ENCODE results near the gene PROC.
A peak's percentile ranks its signal among the peaks of the same experiment; 100 is the strongest.

PROC gene

DNA sequence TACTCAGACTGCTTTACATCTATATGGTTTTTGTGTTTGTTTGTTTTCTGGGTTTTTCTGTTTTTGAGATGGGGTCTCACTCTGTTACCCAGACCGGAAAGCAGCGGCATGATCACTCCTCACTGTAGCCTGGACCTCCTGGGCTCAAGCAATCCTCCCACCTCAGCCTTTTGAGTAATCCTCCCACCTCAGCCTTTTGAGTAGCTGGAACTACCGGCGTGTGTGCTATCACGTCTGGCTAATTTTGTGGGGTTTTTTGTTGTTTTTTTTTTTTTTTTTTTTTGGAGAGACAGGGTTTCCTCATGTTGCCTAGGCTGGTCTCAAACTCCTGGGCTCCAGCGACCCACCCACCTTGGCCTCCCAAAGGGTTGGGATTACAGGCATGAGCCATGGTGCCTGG, 39.5 kb upstream of the PROC start:
- in situ Hi-C loops (cut with HindIII; ENCODE audit: low sequenced_read_pairs): loop anchor here (5.0 kb wide), 1 partner anchor 41 kb away; no protein-coding TSS in a partner anchor
- TF ChIP-seq, protein P1, sequence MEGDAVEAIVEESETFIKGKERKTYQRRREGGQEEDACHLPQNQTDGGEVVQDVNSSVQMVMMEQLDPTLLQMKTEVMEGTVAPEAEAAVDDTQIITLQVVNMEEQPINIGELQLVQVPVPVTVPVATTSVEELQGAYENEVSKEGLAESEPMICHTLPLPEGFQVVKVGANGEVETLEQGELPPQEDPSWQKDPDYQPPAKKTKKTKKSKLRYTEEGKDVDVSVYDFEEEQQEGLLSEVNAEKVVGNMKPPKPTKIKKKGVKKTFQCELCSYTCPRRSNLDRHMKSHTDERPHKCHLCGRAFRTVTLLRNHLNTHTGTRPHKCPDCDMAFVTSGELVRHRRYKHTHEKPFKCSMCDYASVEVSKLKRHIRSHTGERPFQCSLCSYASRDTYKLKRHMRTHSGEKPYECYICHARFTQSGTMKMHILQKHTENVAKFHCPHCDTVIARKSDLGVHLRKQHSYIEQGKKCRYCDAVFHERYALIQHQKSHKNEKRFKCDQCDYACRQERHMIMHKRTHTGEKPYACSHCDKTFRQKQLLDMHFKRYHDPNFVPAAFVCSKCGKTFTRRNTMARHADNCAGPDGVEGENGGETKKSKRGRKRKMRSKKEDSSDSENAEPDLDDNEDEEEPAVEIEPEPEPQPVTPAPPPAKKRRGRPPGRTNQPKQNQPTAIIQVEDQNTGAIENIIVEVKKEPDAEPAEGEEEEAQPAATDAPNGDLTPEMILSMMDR (IDR thresholded peaks at IDR 0.05; ENCODE audit: low read depth, low read length, missing control alignments): no peak
- no peak for DNase-seq (ENCODE audit: low read depth)
- H3K4me3 ChIP-seq (ENCODE audit: low read depth, low read length): no peak overlapping the region

DNA sequence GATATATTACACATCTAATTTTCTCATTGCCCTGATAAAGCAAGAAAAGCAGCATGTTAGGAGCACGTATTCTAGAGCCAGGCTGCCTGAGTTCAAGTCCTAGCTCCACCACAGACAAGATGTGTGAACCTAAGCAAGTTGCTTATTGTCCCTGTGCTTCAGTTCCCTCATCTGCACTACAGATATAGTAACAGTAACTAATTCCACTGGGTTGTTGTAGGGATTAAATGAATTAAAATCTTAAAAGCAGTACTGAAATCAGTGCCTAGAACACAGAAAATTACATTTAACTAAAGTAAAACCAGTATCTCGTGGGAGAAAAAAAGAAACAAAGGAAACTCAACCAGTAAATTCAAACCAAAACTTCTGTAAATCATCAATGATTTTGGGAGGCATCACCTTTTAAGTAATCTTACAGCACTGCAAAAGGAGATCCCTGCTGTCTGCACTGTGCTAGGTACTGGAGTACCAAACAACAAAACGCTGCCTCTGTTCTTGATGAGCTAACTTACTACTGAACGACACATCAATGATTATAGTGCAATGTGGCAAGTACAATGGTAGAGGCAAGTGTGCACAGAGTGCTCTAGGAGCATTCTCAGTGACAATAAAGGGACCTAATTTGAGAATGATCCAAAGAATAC, 38.4 kb upstream of the PROC start:
- in situ Hi-C loops (cut with HindIII; ENCODE audit: low sequenced_read_pairs): loop anchor here (5.0 kb wide), 1 partner anchor 43 kb away; no protein-coding TSS in a partner anchor
- TF ChIP-seq, protein P1 (IDR thresholded peaks at IDR 0.05; ENCODE audit: low read depth, low read length, missing control alignments): no peak
- no peak for DNase-seq (ENCODE audit: low read depth)
- no peak overlapping the region for H3K4me3 ChIP-seq (ENCODE audit: low read depth, low read length)

DNA sequence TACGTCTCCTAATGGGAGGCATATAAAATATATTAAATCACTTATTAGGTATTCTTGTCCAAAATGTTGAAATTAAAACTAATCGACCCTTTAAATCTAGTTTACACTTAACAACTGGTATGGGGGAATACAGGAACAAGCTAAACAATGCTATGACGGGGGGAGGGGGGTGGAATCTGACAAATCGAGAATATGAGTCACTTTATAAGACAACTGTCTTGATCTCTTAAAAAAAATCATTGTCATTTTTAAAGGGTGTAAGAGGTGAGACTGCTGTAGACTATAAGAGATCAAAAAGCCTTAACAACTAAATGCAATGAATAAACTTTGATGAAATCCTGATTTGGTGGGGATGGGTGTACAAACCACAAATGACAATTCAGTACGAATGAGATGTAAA, 36.5 kb upstream of the PROC start:
- TF ChIP-seq, protein P1 (IDR thresholded peaks at IDR 0.05; ENCODE audit: low read depth, low read length, missing control alignments): no peak
- no peak for DNase-seq (ENCODE audit: low read depth)
- in situ Hi-C loops (cut with HindIII; ENCODE audit: low sequenced_read_pairs): no loop called here
- no peak overlapping the region for H3K4me3 ChIP-seq (ENCODE audit: low read depth, low read length)

DNA sequence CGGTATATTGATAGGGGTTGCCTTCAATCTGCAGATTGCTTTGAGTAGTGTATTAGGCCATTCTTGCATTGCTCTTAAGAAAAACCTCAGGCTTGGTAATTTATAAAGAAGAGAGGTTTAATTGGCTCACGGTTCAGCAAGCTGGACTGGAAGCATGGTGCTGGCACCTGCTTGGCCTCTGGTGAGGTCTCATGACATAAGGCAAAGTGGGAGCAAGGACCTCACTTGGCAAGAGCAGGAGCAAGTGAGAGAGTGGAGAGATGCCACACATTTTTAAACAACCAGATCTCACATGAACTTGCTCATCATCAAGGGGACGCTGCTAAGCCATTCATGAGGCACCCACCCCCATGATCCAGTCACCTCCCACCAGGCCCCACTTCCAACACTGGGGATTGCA, 35.4 kb upstream of the PROC start:
- in situ Hi-C loops (cut with HindIII; ENCODE audit: low sequenced_read_pairs): no loop called here
- no peak for DNase-seq (ENCODE audit: low read depth)
- H3K4me3 ChIP-seq (ENCODE audit: low read depth, low read length): no peak overlapping the region
- TF ChIP-seq, protein P1 (IDR thresholded peaks at IDR 0.05; ENCODE audit: low read depth, low read length, missing control alignments): no peak

DNA sequence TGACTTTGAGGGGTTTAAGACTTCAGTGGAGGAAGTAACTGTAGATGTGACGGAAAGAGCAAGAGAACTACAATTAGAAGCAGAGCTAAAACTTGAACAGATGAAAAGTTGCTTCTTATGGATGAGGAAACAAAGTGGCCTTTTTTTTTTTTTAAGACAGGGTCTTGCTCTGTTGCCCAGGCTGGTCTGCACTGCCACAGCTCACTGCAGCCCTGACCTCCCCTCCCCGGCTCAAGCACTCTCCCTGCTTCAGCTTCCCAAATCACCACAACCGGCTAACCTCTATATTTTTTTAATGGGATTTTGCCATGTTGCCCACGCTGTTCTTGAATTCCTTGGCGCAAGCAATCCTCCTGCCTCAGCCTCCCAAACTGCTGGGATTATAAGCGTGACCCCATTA, 33.7 kb upstream of the PROC start:
- DNase-seq (ENCODE audit: low read depth): no peak
- no peak overlapping the region for H3K4me3 ChIP-seq (ENCODE audit: low read depth, low read length)
- TF ChIP-seq, protein P1 (IDR thresholded peaks at IDR 0.05; ENCODE audit: low read depth, low read length, missing control alignments): no peak
- in situ Hi-C loops (cut with HindIII; ENCODE audit: low sequenced_read_pairs): no loop called here

DNA sequence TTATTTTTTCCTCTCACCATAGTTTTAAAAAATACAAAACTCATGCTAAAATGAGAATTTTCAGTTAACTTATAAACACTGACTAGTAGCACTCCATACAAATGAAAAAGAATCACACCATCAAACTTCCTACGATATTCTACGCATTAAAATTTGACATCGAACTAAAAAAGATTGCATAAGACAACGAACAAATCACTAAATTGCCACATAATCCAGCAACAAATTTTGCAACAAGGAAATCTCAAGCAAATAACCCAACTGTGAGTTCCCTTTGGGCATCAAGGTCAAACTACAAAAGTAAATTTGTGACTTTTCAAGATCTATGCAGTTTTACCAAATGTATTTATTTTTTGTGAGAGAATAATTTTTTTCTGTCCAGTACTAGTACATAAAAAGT, 32.0 kb upstream of the PROC start:
- TF ChIP-seq, protein P1 (IDR thresholded peaks at IDR 0.05; ENCODE audit: low read depth, low read length, missing control alignments): no peak
- DNase-seq (ENCODE audit: low read depth): no peak
- H3K4me3 ChIP-seq (ENCODE audit: low read depth, low read length): peak overlapping the region; percentile 79
- in situ Hi-C loops (cut with HindIII; ENCODE audit: low sequenced_read_pairs): no loop called here

Measured in astrocyte of the cerebellum (primary cell).